ENCODE data around the gene ATP9A.
"Not testable (repeated sequence)": the region's sequence is repeated elsewhere in the genome, so short reads cannot be mapped to it uniquely, and the experiment has no call there.

The ATP9A gene

GRCh38 chr20:51725584-51726176, 42.5 kb downstream of the ATP9A start:
- no peak for DNase-seq

- not testable (repeated sequence) for DNase-seq
Measured at GRCh38 chr20:51723026-51723425, 45.2 kb downstream of the ATP9A start.

DNA sequence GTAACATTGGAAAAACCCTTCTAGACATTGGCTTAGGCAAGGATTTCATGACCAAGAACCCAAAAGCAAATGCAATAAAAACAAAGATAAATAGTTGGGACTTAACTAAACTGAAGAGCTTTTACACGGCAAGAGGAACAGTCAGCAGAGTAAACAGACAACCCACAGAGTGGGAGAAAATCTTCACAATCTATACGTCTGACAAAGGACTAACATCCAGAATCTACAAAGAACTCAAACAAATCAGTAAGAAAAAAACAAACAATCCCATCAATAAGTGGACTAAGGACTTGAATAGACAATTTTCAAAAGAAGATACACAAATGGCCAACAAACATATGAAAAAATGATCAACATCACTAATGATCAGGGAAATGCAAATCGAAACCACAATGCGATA, 45.9 kb downstream of the ATP9A start:
- not testable (repeated sequence) for DNase-seq

DNA sequence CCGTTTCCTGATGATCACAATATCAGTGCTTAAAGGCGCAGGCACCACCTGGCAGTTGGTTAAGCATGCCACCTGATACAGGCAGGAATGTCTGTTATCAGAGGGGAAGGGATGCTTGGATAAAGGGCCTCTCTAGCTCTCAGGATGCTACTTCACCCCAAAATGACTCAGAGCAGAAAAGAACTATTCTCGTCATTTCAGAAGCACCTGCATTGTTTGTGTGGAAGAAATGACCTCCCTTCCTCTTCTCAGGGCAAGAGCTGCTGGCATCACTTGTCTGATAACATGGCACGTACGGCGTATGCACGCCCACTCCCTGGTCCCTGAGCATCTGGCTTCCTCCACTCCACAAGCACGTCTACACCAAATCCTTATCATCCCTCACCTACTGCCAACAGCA, 47.3 kb downstream of the ATP9A start:
- no peak for DNase-seq

DNA sequence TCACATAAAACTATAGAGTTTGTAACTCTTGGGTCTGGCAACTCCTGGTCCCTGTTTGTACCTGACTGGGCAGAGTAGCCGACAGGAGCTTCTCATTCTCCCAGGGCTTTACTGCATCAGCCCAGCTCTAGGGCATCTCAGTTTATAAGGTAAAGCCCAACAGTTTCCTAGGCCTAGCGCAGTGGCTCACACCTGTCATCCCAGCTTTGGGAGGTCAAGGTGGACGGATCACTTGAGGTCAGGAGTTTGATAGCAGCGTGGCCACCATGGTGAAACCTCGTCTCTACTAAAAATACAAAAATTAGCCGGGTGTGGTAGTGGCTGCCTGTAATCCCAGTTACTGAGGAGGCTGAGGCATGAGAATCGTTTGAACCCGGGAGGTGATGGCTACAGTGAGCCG, 47.8 kb downstream of the ATP9A start:
- DNase-seq, result no peak

DNA sequence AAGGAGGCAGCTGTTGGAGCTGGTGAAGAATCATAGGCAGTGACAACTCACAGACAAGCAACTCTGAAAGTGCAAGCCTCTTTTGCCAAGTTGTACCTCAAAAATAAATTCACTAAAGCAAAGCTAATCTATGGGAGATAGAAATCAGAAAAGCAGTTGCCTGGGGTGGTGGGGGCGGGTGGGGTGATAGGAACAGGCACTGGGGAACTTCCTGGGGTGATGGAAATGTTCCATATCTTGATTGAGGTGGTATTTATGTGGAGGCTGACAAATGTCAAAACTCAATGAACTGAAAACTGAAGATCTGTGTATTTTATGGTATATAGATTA, 52.4 kb downstream of the ATP9A start:
- DNase-seq, result no peak

- DNase-seq, result no peak
Measured at GRCh38 chr20:51715163-51715855, 52.9 kb downstream of the ATP9A start.

GRCh38 chr20:51713213-51713598, 55.0 kb downstream of the ATP9A start:
- DNase-seq, result no peak

DNA sequence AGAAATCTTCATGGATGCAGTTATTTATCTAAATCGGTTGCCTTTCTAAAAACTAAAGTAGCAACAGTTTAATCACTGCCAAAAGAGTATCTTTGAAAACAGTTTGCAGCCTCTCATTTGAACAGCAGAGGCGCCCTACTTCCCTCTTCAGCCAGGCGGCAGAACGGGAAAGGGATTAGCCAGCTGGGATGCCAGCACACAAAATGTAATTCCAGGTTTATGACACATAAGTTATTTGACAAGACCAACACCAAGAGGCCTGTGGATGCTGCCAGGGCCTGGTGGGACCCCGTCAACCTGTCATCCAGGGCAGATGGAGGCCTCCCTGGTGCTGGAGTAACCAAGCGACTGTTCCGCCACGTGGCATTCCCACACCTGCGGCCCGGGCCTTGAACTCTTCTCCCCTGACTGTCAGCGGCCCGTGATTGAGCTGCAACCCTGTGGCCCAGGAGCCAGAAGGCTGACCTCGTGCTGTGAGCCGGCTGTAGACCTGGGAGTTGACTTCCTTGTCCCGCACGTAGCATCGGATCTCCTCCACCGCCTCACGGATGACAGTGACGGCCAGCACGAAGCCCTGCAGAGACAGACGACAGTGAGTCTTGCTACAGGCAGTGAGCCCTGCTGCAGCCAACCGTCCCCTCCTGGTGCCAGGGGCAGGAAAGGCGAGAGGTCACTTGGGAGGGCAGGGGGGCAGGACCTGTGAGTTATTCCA, 55.5 kb downstream of the ATP9A start:
- no peak for DNase-seq

- DNase-seq, result no peak
Measured at GRCh38 chr20:51711426-51711825, 56.8 kb downstream of the ATP9A start.

DNA sequence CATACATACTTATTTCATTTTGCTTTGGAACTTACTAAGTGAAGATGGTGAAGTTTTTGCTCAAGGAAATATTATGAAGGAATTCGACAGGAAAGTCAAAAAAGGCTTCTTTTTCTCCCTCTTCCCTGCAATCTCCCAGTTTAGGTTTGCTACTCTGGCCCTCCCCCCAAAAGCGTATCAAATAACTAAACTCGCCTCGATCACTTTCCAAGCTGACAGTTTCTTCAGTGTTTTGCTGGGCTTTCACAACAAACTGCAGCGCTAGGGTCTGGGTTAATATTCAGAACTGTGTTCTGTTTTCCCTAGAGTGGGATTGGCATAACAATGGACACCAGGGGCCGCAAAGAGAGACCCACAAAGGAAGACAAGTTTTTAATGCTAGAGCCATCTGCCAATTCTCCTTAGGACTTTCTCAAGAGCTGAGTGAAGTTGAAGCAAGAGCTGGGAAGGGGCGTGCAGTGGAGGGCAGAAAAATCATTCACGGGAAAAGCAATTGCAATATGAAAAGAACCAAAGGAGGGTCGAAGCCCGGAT, 57.8 kb downstream of the ATP9A start:
- DNase-seq, result no peak

GRCh38 chr20:51705400-51705799, 62.8 kb downstream of the ATP9A start:
- DNase-seq, result no peak

- no peak for DNase-seq
Measured at GRCh38 chr20:51703400-51704287, 64.5 kb downstream of the ATP9A start.

DNA sequence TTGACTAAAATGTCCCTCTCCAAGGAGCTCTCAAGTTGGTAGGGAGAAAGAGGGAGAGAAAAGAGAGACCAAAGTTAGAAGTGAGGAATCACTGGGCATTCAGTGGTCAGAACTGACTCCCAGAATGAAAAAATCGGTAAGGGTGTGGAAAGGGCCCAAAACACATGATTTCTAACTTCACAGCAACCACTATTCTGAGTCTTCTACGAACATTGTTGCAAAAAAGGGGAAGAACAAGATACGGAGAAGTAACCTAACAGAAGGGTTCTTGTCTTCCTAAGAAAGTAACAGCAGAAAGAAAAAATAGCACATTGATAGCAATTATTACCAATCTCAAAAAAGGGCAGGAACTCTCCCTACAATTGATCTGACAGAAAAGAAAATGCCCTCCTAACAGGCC, 65.6 kb downstream of the ATP9A start:
- no peak for DNase-seq

DNA sequence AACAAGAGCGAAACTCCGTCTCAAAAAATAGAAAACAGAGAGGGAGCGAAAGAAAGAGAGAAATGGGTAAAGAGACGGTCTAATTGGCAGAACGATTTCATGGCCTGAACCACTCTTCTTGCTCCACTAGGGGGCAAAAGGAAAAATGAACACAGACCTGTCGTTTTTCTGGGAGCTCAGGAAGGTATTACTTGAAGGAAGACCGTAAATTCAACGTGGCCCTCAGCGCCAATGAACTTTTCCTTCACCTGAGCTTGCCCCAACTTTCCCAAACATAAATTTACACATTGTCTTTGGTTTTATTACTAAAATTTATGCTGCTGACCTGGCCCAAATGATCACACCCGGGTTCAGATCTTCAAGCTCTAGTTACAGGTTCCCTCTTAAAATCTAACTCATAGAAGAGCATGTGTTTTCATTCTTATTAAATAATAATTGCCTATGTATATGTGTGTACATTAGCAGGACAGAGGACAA, 67.3 kb downstream of the ATP9A start:
- no peak for DNase-seq

DNA sequence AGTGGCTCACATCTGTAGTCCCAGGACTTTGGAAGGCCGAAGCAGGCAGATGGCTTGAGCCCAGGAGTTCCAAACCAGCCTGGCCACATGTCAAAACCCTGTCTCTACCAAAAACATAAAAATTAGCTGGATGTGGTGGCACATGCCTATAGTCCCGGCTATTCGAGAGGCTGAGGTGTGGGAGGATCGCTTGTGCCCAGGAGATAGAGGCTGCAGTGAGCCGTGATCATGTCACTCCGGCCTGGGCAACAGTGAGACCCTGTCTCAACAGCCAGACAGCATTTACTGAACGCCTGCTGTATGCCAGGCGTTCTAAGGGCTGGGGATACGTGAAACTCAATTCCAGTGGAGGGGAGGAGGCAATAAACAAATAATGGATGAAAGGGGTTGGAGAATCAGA, 69.9 kb downstream of the ATP9A start:
- DNase-seq, result no peak

GRCh38 chr20:51697096-51697826, 70.9 kb downstream of the ATP9A start:
- no peak for DNase-seq

DNA sequence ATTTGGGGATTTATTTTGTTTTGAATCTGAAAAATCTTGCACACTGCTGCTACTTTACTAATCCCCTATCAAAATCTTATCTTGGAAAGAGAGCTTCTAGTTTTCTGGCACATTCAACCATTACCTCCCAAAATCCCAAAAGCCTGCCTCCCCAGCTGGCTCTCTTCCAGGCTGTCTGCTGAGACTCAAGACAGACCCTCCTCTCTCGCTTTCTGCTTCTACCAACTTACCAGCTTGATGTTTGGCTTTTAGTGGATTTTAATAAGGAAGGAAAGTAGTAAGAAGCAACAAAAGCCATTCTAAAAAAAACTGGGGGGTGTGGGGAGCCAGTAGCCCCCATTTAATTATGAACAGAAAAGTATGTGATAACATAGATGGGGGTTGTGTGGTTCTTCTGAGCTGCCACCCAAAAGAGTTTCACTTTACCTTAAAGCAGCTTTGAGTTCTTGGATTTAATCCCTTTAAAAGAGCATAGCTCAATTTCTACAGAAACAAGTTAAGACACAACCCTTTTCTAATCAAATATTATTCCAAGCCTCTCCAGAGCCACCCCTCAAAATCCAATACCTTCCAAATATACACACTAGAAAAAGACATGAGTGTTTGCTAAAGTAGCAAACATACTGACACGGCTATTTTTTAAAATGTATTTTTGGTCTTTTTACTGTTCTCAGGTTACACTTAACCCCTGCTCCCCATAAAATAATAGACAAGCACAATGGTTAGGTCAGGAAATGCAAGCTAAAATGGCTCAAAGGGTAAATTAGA, 71.7 kb downstream of the ATP9A start:
- DNase-seq, result no peak

DNA sequence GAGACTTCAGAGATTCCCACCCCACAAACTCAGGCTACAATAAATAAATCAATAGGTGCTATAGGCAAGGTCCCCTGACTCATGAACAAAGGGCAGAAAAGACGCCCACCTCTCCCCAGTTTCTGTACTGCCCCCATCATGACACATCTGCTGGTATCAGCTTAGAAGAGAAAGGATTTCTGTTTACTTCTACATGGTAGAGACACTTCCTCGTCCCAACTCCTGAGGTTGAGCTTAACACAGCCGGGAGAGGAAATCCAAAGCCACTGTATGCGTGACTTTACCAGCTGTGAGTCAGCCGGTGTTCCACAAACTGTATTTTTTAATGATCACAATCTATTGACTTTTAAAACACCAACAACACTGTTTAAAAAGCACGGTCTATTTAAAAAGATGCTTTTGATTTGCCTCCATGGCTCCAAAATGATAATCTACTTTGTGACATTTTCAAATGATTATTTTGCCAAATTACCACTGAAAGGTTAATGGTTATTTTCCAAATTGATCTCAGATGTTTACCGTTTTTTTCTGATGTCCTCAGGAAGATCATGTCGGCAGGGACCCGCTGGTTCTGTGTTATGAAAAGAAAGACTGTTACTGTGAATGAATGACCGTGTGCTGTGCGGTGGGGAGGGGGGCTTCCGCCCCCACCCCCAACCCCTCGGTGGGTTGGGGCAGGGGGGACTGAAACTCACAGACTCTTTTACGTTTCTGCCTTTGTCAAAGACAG, 72.5 kb downstream of the ATP9A start:
- peak in 1 of 2 donors; percentile 45 for DNase-seq

DNA sequence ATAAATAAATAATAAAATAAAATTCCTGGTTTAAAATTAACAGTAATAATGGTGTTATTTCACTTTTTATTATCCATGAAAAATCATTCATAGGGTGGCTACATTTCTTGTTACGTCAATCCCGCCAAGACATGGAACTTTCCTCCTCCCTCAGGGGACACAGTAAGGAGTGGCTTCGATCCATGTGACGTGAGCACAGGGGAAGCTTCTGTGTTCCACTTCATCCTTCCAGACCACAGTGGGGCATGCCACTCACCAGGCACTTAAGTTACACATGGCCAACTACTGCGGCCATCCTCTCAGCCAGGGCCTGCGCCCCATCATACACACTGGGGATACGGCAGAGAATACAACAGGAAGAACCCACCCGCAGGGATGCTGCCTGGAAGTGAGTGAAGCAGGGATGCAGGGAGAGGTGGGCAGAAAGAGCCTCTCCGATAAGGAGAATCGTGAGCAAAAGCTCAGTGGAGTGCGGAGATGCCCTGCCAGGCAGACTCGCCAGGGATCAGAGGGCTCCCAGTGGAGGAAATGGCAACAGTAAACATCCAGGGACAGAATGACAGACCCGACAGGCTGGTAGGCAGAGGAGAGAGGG, 75.3 kb downstream of the ATP9A start:
- no peak for DNase-seq
